HepG2 (cell line): ENCODE results near the gene SLC2A14. TPM values are rescaled to one million over a fixed set of nuclear protein-coding genes. Genes with fewer than 3 reads are reported as not detected.
"Not testable (repeated sequence)": the region's sequence is repeated elsewhere in the genome, so short reads cannot be mapped to it uniquely, and the experiment has no call there.

Source experiments
- CREM ChIP-seq, 2 experiments: sonication (generic) in 1 of 2; formaldehyde crosslinking in 1 of 2; IDR thresholded peaks; 2 replicates each; pipeline versions ENCODE4 v1.4.0 to v1.6.1; 2016 to 2020; ENCODE audit warnings: antibody characterized with exemption in 1 of 2, mild to moderate bottlenecking in 1 of 2, missing genetic modification reagents in 1 of 2
- GATAD2A ChIP-seq: IDR thresholded peaks from 2 replicates; pipeline ENCODE4 v1.6.1; 2016
- ISL2 ChIP-seq: sonication (generic); formaldehyde crosslinking; IDR thresholded peaks from 2 replicates; pipeline ENCODE4 v1.5.0; 2020; ENCODE audit warnings: missing genetic modification reagents
- MED1 ChIP-seq: sonication (generic); formaldehyde crosslinking; IDR thresholded peaks from 2 replicates; pipeline ENCODE4 v1.4.0; 2020; ENCODE audit warnings: missing genetic modification reagents
- SALL1 ChIP-seq: sonication (generic); formaldehyde crosslinking; IDR thresholded peaks from 2 replicates; pipeline ENCODE4 v1.8.0; 2022; ENCODE audit warnings: mild to moderate bottlenecking, missing genetic modification reagents
- TBX2 ChIP-seq: sonication (generic); formaldehyde crosslinking; IDR thresholded peaks from 2 replicates; pipeline ENCODE4 v1.5.0; 2020; ENCODE audit warnings: missing genetic modification reagents, mild to moderate bottlenecking, borderline replicate concordance
- ZNF121 ChIP-seq: sonication (generic); formaldehyde crosslinking; IDR thresholded peaks from 2 replicates; pipeline ENCODE4 v1.5.0; 2020; ENCODE audit warnings: mild to moderate bottlenecking, missing genetic modification reagents
- polyA plus RNA-seq, 8 experiments: library from polyadenylated mRNA; depleted of rRNA in 3 of 8; stranded (reverse) in 7 of 8; unstranded in 1 of 8; fragments of >200 nt; fragmentation: Illumina TruSeq in 4 of 8; extraction: Trizol in 4 of 8; gene quantifications; 2 replicates each; pipeline versions ENCODE4 v1.2.1 to v1.2.3, GENCODE V29; 2011 to 2016; ENCODE audit warnings: low read depth in 4 of 8, missing spikeins in 1 of 8, mixed read lengths in 1 of 8; ENCODE audit not compliant: insufficient read depth in 1 of 8
- total RNA-seq, 5 experiments: library from RNA; depleted of rRNA; stranded (reverse); fragments of >200 nt; fragmentation: Illumina TruSeq; extraction: Trizol; gene quantifications; 2 replicates each; pipeline ENCODE4 v1.2.3, GENCODE V29; 2016; ENCODE audit warnings: low read depth in 1 of 5
- TF ChIP-seq, protein P1 (sequence below): IDR thresholded peaks from 2 replicates; pipeline ENCODE4 v1.4.0; 2020; ENCODE audit warnings: mild to moderate bottlenecking, missing genetic modification reagents
- TF ChIP-seq, protein P2 (sequence below), 2 experiments: sonication (generic) in 1 of 2; formaldehyde crosslinking in 1 of 2; IDR thresholded peaks; 2 replicates each; pipeline versions ENCODE4 v1.4.0 to v1.6.1; 2018 to 2020; ENCODE audit warnings: missing genetic modification reagents in 2 of 2, borderline replicate concordance in 1 of 2, low read depth in 1 of 2, mild to moderate bottlenecking in 1 of 2, missing biosample characterization in 1 of 2
- TF ChIP-seq, protein P3 (sequence below), 2 experiments: sonication (generic) in 1 of 2; formaldehyde crosslinking in 1 of 2; IDR thresholded peaks; 2 replicates each; pipeline versions ENCODE4 v1.6.1 to v1.9.0; 2014 to 2022; ENCODE audit warnings: antibody characterized with exemption in 1 of 2, borderline replicate concordance in 1 of 2, inconsistent platforms in 1 of 2, low read depth in 1 of 2, missing genetic modification reagents in 1 of 2
- TF ChIP-seq, protein P4 (sequence below), 2 experiments: sonication (generic) in 1 of 2; formaldehyde crosslinking in 1 of 2; IDR thresholded peaks; 2 replicates each; pipeline versions ENCODE4 v1.5.1 to v1.6.1; 2011 to 2020; ENCODE audit warnings: borderline replicate concordance in 1 of 2, low read depth in 1 of 2, low read length in 1 of 2, mild to moderate bottlenecking in 1 of 2, missing genetic modification reagents in 1 of 2, moderate library complexity in 1 of 2
- TF ChIP-seq, protein P5 (sequence below): sonication (generic); IDR thresholded peaks from 2 replicates; pipeline ENCODE4 v1.6.1; 2016; ENCODE audit warnings: low read depth, borderline replicate concordance

Gene SLC2A14
- total and polyA plus RNA-seq, 2 of the 13 experiments (the other 11 are each of a cell fraction or from before 2014, with no cell fraction given) = 7.7 to 39.0 TPM

DNA sequence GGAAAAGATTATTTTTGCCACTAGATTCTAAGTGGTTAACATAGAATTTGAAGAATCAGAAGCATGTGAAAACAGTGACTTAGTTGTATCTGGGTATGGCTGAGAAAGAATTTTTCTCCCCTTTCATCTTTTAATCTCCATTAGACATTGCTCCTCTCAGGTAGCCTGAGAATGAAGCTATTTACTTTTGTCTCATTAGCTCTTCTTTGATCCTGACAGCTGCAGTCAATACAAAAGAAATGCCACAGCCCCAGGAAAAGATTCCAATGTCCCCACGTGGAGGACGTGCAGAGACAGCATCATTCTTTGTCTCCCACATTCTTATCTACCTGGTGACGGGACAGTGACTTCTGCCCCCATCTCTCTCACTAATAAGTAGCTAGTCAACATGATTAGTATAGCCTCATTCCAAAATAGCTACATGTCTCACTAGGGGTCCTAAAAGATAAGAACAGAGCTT, 21.1 kb downstream of the SLC2A14 start (continued):
- TF ChIP-seq MED1 (peak; percentile 96), ISL2 (CRISPR knock-in tag) (peak; percentile 99), SALL1 (CRISPR knock-in tag) (peak; percentile 63; the same call in 1 of the 2 replicates), TBX2 (CRISPR knock-in tag) (peak; percentile 97), ZNF121 (CRISPR knock-in tag) (peak; percentile 33; the same call in 1 of the 2 replicates), CREM (IDR thresholded peaks at IDR 0.05) (peak; percentile 96), GATAD2A (CRISPR knock-in tag) (peak; percentile 84)
- TF ChIP-seq, protein P1, sequence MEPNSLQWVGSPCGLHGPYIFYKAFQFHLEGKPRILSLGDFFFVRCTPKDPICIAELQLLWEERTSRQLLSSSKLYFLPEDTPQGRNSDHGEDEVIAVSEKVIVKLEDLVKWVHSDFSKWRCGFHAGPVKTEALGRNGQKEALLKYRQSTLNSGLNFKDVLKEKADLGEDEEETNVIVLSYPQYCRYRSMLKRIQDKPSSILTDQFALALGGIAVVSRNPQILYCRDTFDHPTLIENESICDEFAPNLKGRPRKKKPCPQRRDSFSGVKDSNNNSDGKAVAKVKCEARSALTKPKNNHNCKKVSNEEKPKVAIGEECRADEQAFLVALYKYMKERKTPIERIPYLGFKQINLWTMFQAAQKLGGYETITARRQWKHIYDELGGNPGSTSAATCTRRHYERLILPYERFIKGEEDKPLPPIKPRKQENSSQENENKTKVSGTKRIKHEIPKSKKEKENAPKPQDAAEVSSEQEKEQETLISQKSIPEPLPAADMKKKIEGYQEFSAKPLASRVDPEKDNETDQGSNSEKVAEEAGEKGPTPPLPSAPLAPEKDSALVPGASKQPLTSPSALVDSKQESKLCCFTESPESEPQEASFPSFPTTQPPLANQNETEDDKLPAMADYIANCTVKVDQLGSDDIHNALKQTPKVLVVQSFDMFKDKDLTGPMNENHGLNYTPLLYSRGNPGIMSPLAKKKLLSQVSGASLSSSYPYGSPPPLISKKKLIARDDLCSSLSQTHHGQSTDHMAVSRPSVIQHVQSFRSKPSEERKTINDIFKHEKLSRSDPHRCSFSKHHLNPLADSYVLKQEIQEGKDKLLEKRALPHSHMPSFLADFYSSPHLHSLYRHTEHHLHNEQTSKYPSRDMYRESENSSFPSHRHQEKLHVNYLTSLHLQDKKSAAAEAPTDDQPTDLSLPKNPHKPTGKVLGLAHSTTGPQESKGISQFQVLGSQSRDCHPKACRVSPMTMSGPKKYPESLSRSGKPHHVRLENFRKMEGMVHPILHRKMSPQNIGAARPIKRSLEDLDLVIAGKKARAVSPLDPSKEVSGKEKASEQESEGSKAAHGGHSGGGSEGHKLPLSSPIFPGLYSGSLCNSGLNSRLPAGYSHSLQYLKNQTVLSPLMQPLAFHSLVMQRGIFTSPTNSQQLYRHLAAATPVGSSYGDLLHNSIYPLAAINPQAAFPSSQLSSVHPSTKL (CRISPR knock-in tag) = peak; percentile 98
- TF ChIP-seq, protein P2, sequence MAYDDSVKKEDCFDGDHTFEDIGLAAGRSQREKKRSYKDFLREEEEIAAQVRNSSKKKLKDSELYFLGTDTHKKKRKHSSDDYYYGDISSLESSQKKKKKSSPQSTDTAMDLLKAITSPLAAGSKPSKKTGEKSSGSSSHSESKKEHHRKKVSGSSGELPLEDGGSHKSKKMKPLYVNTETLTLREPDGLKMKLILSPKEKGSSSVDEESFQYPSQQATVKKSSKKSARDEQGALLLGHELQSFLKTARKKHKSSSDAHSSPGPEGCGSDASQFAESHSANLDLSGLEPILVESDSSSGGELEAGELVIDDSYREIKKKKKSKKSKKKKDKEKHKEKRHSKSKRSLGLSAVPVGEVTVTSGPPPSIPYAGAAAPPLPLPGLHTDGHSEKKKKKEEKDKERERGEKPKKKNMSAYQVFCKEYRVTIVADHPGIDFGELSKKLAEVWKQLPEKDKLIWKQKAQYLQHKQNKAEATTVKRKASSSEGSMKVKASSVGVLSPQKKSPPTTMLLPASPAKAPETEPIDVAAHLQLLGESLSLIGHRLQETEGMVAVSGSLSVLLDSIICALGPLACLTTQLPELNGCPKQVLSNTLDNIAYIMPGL (CRISPR knock-in tag; IDR thresholded peaks at IDR 0.05; ENCODE audit: borderline replicate concordance in 1 of 2, low read depth in 1 of 2) = peak; percentile 26 to 30; a peak in 1 of 4 replicates
- TF ChIP-seq, protein P3, sequence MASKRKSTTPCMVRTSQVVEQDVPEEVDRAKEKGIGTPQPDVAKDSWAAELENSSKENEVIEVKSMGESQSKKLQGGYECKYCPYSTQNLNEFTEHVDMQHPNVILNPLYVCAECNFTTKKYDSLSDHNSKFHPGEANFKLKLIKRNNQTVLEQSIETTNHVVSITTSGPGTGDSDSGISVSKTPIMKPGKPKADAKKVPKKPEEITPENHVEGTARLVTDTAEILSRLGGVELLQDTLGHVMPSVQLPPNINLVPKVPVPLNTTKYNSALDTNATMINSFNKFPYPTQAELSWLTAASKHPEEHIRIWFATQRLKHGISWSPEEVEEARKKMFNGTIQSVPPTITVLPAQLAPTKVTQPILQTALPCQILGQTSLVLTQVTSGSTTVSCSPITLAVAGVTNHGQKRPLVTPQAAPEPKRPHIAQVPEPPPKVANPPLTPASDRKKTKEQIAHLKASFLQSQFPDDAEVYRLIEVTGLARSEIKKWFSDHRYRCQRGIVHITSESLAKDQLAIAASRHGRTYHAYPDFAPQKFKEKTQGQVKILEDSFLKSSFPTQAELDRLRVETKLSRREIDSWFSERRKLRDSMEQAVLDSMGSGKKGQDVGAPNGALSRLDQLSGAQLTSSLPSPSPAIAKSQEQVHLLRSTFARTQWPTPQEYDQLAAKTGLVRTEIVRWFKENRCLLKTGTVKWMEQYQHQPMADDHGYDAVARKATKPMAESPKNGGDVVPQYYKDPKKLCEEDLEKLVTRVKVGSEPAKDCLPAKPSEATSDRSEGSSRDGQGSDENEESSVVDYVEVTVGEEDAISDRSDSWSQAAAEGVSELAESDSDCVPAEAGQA (IDR thresholded peaks at IDR 0.05; ENCODE audit: low read depth) = not testable (repeated sequence)
- TF ChIP-seq, protein P3 (CRISPR knock-in tag; IDR thresholded peaks at IDR 0.05; ENCODE audit: borderline replicate concordance) = peak; percentile 55; the same call in 1 of the 2 replicates
- TF ChIP-seq, protein P4, sequence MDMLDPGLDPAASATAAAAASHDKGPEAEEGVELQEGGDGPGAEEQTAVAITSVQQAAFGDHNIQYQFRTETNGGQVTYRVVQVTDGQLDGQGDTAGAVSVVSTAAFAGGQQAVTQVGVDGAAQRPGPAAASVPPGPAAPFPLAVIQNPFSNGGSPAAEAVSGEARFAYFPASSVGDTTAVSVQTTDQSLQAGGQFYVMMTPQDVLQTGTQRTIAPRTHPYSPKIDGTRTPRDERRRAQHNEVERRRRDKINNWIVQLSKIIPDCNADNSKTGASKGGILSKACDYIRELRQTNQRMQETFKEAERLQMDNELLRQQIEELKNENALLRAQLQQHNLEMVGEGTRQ (IDR thresholded peaks at IDR 0.05; ENCODE audit: low read depth, low read length) = peak; percentile 34; the same call in 1 of the 2 replicates
- TF ChIP-seq, protein P4 (CRISPR knock-in tag; IDR thresholded peaks at IDR 0.05; ENCODE audit: borderline replicate concordance) = not testable (repeated sequence)
- TF ChIP-seq CREM (CRISPR knock-in tag; IDR thresholded peaks at IDR 0.05) = not testable (repeated sequence)
- TF ChIP-seq, protein P5, sequence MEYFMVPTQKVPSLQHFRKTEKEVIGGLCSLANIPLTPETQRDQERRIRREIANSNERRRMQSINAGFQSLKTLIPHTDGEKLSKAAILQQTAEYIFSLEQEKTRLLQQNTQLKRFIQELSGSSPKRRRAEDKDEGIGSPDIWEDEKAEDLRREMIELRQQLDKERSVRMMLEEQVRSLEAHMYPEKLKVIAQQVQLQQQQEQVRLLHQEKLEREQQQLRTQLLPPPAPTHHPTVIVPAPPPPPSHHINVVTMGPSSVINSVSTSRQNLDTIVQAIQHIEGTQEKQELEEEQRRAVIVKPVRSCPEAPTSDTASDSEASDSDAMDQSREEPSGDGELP = peak; percentile 93
